WTC11 (cell line): ENCODE measurements around the gene SMURF1.

Source experiments
- CTCF ChIP-seq: fragments of 200-600 bp; IDR thresholded peaks from 2 replicates; pipeline ENCODE4 v1.8.0; 2022; ENCODE audit warnings: antibody characterized with exemption
- ELF4 ChIP-seq: sonication (generic); formaldehyde crosslinking; IDR thresholded peaks from 2 replicates; pipeline ENCODE4 v1.8.1; 2022; ENCODE audit warnings: low read depth, mild to moderate bottlenecking, moderate library complexity, missing genetic modification reagents
- IRF1 ChIP-seq: sonication (generic); formaldehyde crosslinking; IDR thresholded peaks from 2 replicates; pipeline ENCODE4 v1.8.0; 2023; ENCODE audit warnings: missing genetic modification reagents
- JUN ChIP-seq: sonication (generic); formaldehyde crosslinking; IDR thresholded peaks from 2 replicates; pipeline ENCODE4 v1.8.0; 2023; ENCODE audit warnings: mild to moderate bottlenecking, missing genetic modification reagents
- KAT7 ChIP-seq: sonication (generic); formaldehyde crosslinking; IDR thresholded peaks from 2 replicates; pipeline ENCODE4 v1.8.1; 2023; ENCODE audit warnings: missing genetic modification reagents, mild to moderate bottlenecking, borderline replicate concordance
- MAX ChIP-seq: sonication (generic); formaldehyde crosslinking; IDR thresholded peaks from 2 replicates; pipeline ENCODE4 v1.8.0; 2022; ENCODE audit warnings: mild to moderate bottlenecking, missing genetic modification reagents
- NR2C2 ChIP-seq: sonication (generic); formaldehyde crosslinking; IDR thresholded peaks from 2 replicates; pipeline ENCODE4 v1.8.0; 2022; ENCODE audit warnings: mild to moderate bottlenecking, missing genetic modification reagents
- SMAD4 ChIP-seq: sonication (generic); formaldehyde crosslinking; IDR thresholded peaks from 2 replicates; pipeline ENCODE4 v1.8.0; 2022; ENCODE audit warnings: mild to moderate bottlenecking, missing genetic modification reagents
- SP1 ChIP-seq: sonication (generic); formaldehyde crosslinking; conservative IDR thresholded peaks from 2 replicates; pipeline ENCODE4 v1.8.1; 2022; ENCODE audit warnings: missing genetic modification reagents
- TCF7 ChIP-seq: sonication (generic); formaldehyde crosslinking; IDR thresholded peaks from 2 replicates; pipeline ENCODE4 v1.8.0; 2022; ENCODE audit warnings: mild to moderate bottlenecking, low read depth, missing genetic modification reagents, moderate library complexity

- TF ChIP-seq JUN (no peak), CTCF (no peak), MAX (CRISPR knock-in tag) (no peak), KAT7 (CRISPR knock-in tag) (no peak), TCF7 (CRISPR knock-in tag) (no peak), IRF1 (CRISPR knock-in tag) (no peak), ELF4 (no peak), SP1 (CRISPR knock-in tag) (no peak), SMAD4 (no peak), NR2C2 (CRISPR knock-in tag) (no peak)
Measured at GRCh38 chr7:99012722-99013121, 131.2 kb downstream of the SMURF1 start.
